Ascending aorta (tissue), 2 donors: ENCODE measurements around the gene SP6. TPM values are rescaled to one million over a fixed set of nuclear protein-coding genes. Genes with fewer than 3 reads are reported as not detected.

Experiments
- DNase-seq, 2 donors: peaks; one replicate each; pipeline ENCODE4 v3.0.0-alpha.2; 2019; ENCODE audit warnings: low spot score in 2 of 2
- H3K27ac ChIP-seq, 2 donors: fragments of 200-600 bp; sonication (generic); one replicate each; pipeline ENCODE4 v1.5.1; 2016 to 2017; ENCODE audit warnings: mild to moderate bottlenecking in 1 of 2
- H3K27me3 ChIP-seq: fragments of 200-600 bp; sonication (generic); one replicate; pipeline ENCODE4 v1.5.1; 2017
- H3K36me3 ChIP-seq, 2 donors: fragments of 200-600 bp; sonication (generic); one replicate each; pipeline ENCODE4 v1.5.1; 2016
- H3K4me1 ChIP-seq, 2 donors: fragments of 200-600 bp; sonication (generic); one replicate each; pipeline ENCODE4 v1.5.1; 2016 to 2017; ENCODE audit warnings: mild to moderate bottlenecking in 1 of 2
- H3K4me3 ChIP-seq, 2 donors: fragments of 200-600 bp; sonication (generic); one replicate each; pipeline ENCODE4 v1.5.1; 2016 to 2017; ENCODE audit warnings: mild to moderate bottlenecking in 1 of 2
- H3K9me3 ChIP-seq, 2 donors: fragments of 200-600 bp; sonication (generic); one replicate each; pipeline ENCODE4 v1.5.1; 2016
- CTCF ChIP-seq, 3 experiments: fragments of 200-600 bp in 2 of 3; fragments of 450-650 bp in 1 of 3; sonication (generic) in 2 of 3; IDR thresholded peaks; one replicate each; pipeline ENCODE4 v1.5.1; 2016 to 2019; ENCODE audit warnings: antibody characterized with exemption in 3 of 3, mild to moderate bottlenecking in 1 of 3, moderate library complexity in 1 of 3
- intact Hi-C: fragments of 100-400 bp; cut with DNase I; formaldehyde crosslinking; loops from one replicate; pipeline ENCODE4 v1.15.1; 2023
- total RNA-seq: library from RNA; depleted of rRNA; stranded (reverse); fragments of >200 nt; gene quantifications from one replicate; pipeline ENCODE4 v1.1.0, GENCODE V29; 2016

The SP6 gene
- total RNA-seq, 1 donor from 2014 or later: 0.11 TPM

DNA sequence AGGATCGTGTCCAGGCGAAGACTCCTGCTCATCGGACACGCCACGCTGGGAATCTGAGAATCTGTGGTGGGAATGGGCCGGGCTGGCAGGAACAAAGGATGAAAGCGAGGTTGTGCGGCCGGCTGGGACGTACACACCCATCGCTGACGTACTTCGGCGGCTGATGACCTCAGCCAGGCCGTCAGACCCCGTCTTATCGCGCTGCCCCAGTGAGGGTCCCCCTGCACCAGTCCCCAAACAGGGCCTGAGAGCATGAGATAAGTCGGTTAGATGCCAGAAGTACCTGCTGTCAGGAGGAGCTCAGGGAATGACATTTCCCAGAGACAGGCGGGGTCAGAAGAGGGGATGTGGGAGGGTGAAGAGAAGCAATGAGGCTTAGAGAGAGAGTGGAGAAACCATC, 16.0 kb upstream of the SP6 start:
- H3K36me3 ChIP-seq: no peaks in the 10 kb centered on the region
- TF ChIP-seq CTCF (IDR thresholded peaks at IDR 0.05): no peak
- no peaks in the 10 kb centered on the region for H3K9me3 ChIP-seq
- no peak overlapping the region for H3K27ac ChIP-seq
- H3K4me1 ChIP-seq: peaks cover 0 to 7% of the 10 kb centered on the region in 2 donors
- H3K27me3 ChIP-seq: no peaks in the 10 kb centered on the region
- DNase-seq: no peak
- intact Hi-C loops: no loop called here
- no peak overlapping the region for H3K4me3 ChIP-seq

- no peak overlapping the region for H3K4me3 ChIP-seq
- H3K9me3 ChIP-seq: no peaks in the 10 kb centered on the region
- no peaks in the 10 kb centered on the region for H3K36me3 ChIP-seq
- no peak for TF ChIP-seq CTCF (IDR thresholded peaks at IDR 0.05)
- peaks cover 0 to 7% of the 10 kb centered on the region in 2 donors for H3K4me1 ChIP-seq
- intact Hi-C loops: no loop called here
- DNase-seq: no peak
- no peaks in the 10 kb centered on the region for H3K27me3 ChIP-seq
- no peak overlapping the region for H3K27ac ChIP-seq
These were observed 13.8 kb upstream of the SP6 start for GRCh38 chr17:47864791-47865216.

- intact Hi-C loops: no loop called here
- Histone ChIP-seq H3K9me3 (no peaks in the 10 kb centered on the region), H3K36me3 (no peaks in the 10 kb centered on the region), H3K27ac (no peak overlapping the region), H3K4me1 (peaks cover 0 to 7% of the 10 kb centered on the region in 2 donors), H3K4me3 (no peak overlapping the region), H3K27me3 (no peaks in the 10 kb centered on the region)
- no peak for TF ChIP-seq CTCF (IDR thresholded peaks at IDR 0.05)
- no peak for DNase-seq
These were observed 11.9 kb upstream of the SP6 start for GRCh38 chr17:47862621-47863440.

DNA sequence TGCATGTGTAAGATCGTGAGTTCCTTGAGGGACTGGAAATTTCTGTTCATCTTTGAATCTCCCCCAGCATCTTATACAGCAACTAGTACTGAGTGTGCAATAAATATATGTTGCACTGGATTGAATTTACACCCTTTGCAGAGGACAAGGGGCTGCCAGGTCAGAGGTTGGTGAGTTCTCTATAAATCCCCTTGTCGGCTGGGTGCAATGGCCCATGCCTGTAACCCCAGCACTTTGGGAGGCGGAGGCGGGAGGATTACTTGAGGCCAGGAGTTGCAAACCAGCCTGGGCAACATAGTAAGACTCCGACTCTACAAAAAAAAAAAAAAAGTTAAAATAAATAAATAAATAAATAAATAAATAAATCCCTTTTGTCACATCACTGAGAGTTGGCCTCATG, 9.4 kb upstream of the SP6 start:
- peaks cover 0 to 7% of the 10 kb centered on the region in 2 donors for H3K4me1 ChIP-seq
- no peak for DNase-seq
- H3K27me3 ChIP-seq: peaks cover 12% of the 10 kb centered on the region
- intact Hi-C loops: no loop called here
- no peaks in the 10 kb centered on the region for H3K36me3 ChIP-seq
- no peak overlapping the region for H3K4me3 ChIP-seq
- TF ChIP-seq CTCF (IDR thresholded peaks at IDR 0.05): no peak
- no peaks in the 10 kb centered on the region for H3K9me3 ChIP-seq
- H3K27ac ChIP-seq: no peak overlapping the region

DNA sequence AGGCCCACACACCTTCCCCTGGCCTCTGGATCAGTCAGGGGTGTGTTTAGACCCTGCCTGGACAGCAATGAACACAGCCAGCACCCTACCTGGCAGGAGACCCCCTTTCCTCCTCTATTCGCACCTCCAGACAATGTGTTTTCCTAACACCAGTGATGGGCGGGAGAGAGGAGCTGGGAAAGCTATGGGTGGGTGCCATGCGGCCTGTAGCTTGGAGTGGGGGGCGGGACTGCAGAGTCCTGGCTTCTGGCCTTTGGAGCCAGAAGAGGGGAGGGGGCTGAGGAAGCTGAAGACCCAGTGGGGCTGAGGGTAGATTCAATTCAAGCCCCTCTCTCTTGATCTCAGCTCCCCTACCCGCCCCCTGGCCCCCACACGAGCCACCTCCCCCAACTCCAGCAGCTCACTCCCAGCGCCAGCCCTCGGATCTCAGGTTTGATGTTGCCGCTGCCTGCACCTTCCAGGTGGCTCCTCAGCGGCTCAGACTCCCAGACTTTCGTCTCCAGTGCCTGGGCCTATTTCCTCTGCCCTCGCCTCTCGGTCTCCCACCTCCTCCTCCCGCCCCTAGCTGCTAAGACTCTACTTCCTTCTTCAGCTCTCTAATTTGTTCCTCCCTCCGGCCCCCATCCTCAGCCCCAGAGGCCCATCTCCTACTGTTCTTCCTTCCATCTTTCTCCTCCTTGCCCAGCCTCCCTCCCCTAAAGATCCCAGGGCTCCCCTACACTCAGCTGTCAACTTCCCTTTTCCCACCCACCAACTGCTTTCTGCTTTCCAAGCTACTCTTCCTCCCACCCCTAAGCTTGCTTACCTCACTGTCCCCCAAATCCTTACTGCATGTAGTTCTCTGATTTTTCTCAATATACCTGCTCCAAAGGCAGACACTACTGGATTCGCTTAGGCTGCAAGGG, 6.8 kb upstream of the SP6 start:
- no peaks in the 10 kb centered on the region for H3K9me3 ChIP-seq
- no peaks in the 10 kb centered on the region for H3K36me3 ChIP-seq
- peaks cover 24% of the 10 kb centered on the region for H3K27me3 ChIP-seq
- H3K4me3 ChIP-seq: no peak overlapping the region
- H3K27ac ChIP-seq: no peak overlapping the region
- no peak for DNase-seq
- TF ChIP-seq CTCF (IDR thresholded peaks at IDR 0.05): no peak
- intact Hi-C loops: no loop called here
- H3K4me1 ChIP-seq: peaks cover 0 to 4% of the 10 kb centered on the region in 2 donors
